Spinal cord (tissue), 10 donors: ENCODE data around the gene ANKRD11. TPM values are rescaled to one million over a fixed set of nuclear protein-coding genes. Genes with fewer than 3 reads are reported as not detected.
"Not testable (repeated sequence)": the region's sequence is repeated elsewhere in the genome, so short reads cannot be mapped to it uniquely, and the experiment has no call there.

Source experiments
- DNase-seq, 6 donors: peaks; one replicate each; pipeline versions ENCODE4 v3.0.0 to v3.0.0-alpha.2; 2013 to 2015; ENCODE audit warnings: low spot score in 6 of 6, low read depth in 4 of 6
- H3K27ac ChIP-seq: one replicate; pipeline ENCODE4 v1.5.1; 2013; ENCODE audit warnings: low read depth, low read length, control low read depth
- H3K27me3 ChIP-seq: one replicate; pipeline ENCODE4 v1.6.1; 2013; ENCODE audit warnings: low read length; ENCODE audit not compliant: control insufficient read depth, insufficient read depth
- H3K36me3 ChIP-seq: one replicate; pipeline ENCODE4 v1.6.1; 2013; ENCODE audit warnings: low read length; ENCODE audit not compliant: control insufficient read depth, insufficient read depth
- H3K4me1 ChIP-seq: one replicate; pipeline ENCODE4 v1.6.1; 2013; ENCODE audit warnings: low read length; ENCODE audit not compliant: control insufficient read depth, insufficient read depth
- H3K4me3 ChIP-seq: one replicate; pipeline ENCODE4 v1.5.1; 2013; ENCODE audit warnings: low read depth, low read length, control low read depth
- H3K9me3 ChIP-seq: one replicate; pipeline ENCODE4 v1.6.1; 2013; ENCODE audit warnings: low read length; ENCODE audit not compliant: control insufficient read depth, insufficient read depth
- WGBS: methylation state at CpG from one replicate; pipeline ENCODE4 v1.1.5; 2013; ENCODE audit warnings: missing lambda C conversion rate; ENCODE audit not compliant: insufficient coverage; 5-methylcytosine and 5-hydroxymethylcytosine counted together
- polyA plus RNA-seq, 2 donors: library from polyadenylated mRNA; unstranded; fragments of 120-200 nt; gene quantifications; one replicate each; pipeline ENCODE4 v1.2.1, GENCODE V29; 2013; ENCODE audit not compliant: insufficient read length in 2 of 2
- total RNA-seq, 2 donors: library from RNA; depleted of rRNA in 1 of 2; stranded (reverse); fragments of 120-200 nt in 1 of 2; fragments of >200 nt in 1 of 2; gene quantifications; one replicate each; pipeline versions ENCODE4 v1.2.3 to v1.2.4, GENCODE V29; 2013 to 2014
- donor health status: healthy.

ANKRD11 gene
- total and polyA plus RNA-seq, 4 donors = 38.2 to 104 (median 73.5) TPM

- no CpG with 5 or more reads among the region's 3 CpGs for WGBS
These were observed 176.8 kb downstream of the ANKRD11 start for GRCh38 chr16:89313583-89313982.

GRCh38 chr16:89312598-89313299, 177.6 kb downstream of the ANKRD11 start:
- Histone ChIP-seq H3K4me3 (no peak overlapping the region), H3K9me3 (no peaks in the 10 kb centered on the region), H3K27me3 (no peaks in the 10 kb centered on the region), H3K36me3 (peaks cover 45% of the 10 kb centered on the region), H3K4me1 (peaks cover 47% of the 10 kb centered on the region), H3K27ac (no peak overlapping the region)
- WGBS = 96% methylated on average over 20 of the region's 22 CpGs
- DNase-seq = no peak

More at GRCh38 chr16:89313583-89313982, 176.8 kb downstream of the ANKRD11 start:
- Histone ChIP-seq H3K4me3 (no peak overlapping the region), H3K36me3 (peaks cover 43% of the 10 kb centered on the region), H3K4me1 (peaks cover 46% of the 10 kb centered on the region), H3K9me3 (no peaks in the 10 kb centered on the region), H3K27me3 (no peaks in the 10 kb centered on the region), H3K27ac (no peak overlapping the region)
- DNase-seq = no peak

- Histone ChIP-seq H3K36me3 (peaks cover 46% of the 10 kb centered on the region), H3K27ac (no peak overlapping the region), H3K9me3 (no peaks in the 10 kb centered on the region), H3K4me3 (no peak overlapping the region), H3K27me3 (no peaks in the 10 kb centered on the region), H3K4me1 (peaks cover 45% of the 10 kb centered on the region)
- no peak for DNase-seq
- 93% methylated on average over 10 of the region's 11 CpGs for WGBS
These were observed 178.2 kb downstream of the ANKRD11 start for GRCh38 chr16:89312194-89312593.

GRCh38 chr16:89311636-89312035, 178.7 kb downstream of the ANKRD11 start:
- no peak for DNase-seq
- Histone ChIP-seq H3K36me3 (peaks cover 43% of the 10 kb centered on the region), H3K9me3 (no peaks in the 10 kb centered on the region), H3K27me3 (no peaks in the 10 kb centered on the region), H3K4me1 (peaks cover 39% of the 10 kb centered on the region), H3K27ac (no peak overlapping the region), H3K4me3 (no peak overlapping the region)
- WGBS = 90% methylated on average over 2 of the region's 6 CpGs

GRCh38 chr16:89309438-89310122, 180.8 kb downstream of the ANKRD11 start:
- Histone ChIP-seq H3K4me3 (no peak overlapping the region), H3K4me1 (peaks cover 20% of the 10 kb centered on the region), H3K27ac (no peak overlapping the region), H3K9me3 (no peaks in the 10 kb centered on the region), H3K36me3 (peaks cover 46% of the 10 kb centered on the region), H3K27me3 (no peaks in the 10 kb centered on the region)
- DNase-seq = no peak
- WGBS = 91% methylated on average over 12 of the region's 16 CpGs

- no peak overlapping the region for H3K27ac ChIP-seq
These were observed 181.7 kb downstream of the ANKRD11 start for GRCh38 chr16:89308391-89309333.

GRCh38 chr16:89307421-89307805, 182.9 kb downstream of the ANKRD11 start:
- H3K4me3 ChIP-seq = no peak overlapping the region
- WGBS = 97% methylated on average over 13 of the region's 14 CpGs
- no peak overlapping the region for H3K27ac ChIP-seq
- peaks cover 28% of the 10 kb centered on the region for H3K4me1 ChIP-seq
- no peaks in the 10 kb centered on the region for H3K27me3 ChIP-seq
- H3K9me3 ChIP-seq = no peaks in the 10 kb centered on the region
- H3K36me3 ChIP-seq = peaks cover 51% of the 10 kb centered on the region
- no peak for DNase-seq

More at GRCh38 chr16:89308391-89309333, 181.7 kb downstream of the ANKRD11 start:
- no peaks in the 10 kb centered on the region for H3K27me3 ChIP-seq
- no peak for DNase-seq
- peaks cover 52% of the 10 kb centered on the region for H3K36me3 ChIP-seq
- no peaks in the 10 kb centered on the region for H3K9me3 ChIP-seq
- H3K4me1 ChIP-seq = peaks cover 17% of the 10 kb centered on the region
- WGBS = 91% methylated on average over 25 of the region's 30 CpGs
- no peak overlapping the region for H3K4me3 ChIP-seq

- H3K4me3 ChIP-seq, H3K9me3 ChIP-seq, H3K27ac ChIP-seq, H3K27me3 ChIP-seq, DNase-seq: not testable (repeated sequence)
- Histone ChIP-seq H3K36me3 (peaks cover 50% of the 10 kb centered on the region), H3K4me1 (peaks cover 34% of the 10 kb centered on the region)
- 96% methylated on average over 24 of the region's 69 CpGs for WGBS
These were observed 183.6 kb downstream of the ANKRD11 start for GRCh38 chr16:89306457-89307420.
